Ascending aorta (tissue), 2 donors: ENCODE measurements around the gene SLC48A1. TPM values are rescaled to one million over a fixed set of nuclear protein-coding genes. Genes with fewer than 3 reads are reported as not detected.

Experiments used
- DNase-seq, 2 donors: peaks; one replicate each; pipeline ENCODE4 v3.0.0-alpha.2; 2019; ENCODE audit warnings: low spot score in 2 of 2
- H3K27ac ChIP-seq, 2 donors: fragments of 200-600 bp; sonication (generic); one replicate each; pipeline ENCODE4 v1.5.1; 2016 to 2017; ENCODE audit warnings: mild to moderate bottlenecking in 1 of 2
- H3K27me3 ChIP-seq: fragments of 200-600 bp; sonication (generic); one replicate; pipeline ENCODE4 v1.5.1; 2017
- H3K36me3 ChIP-seq, 2 donors: fragments of 200-600 bp; sonication (generic); one replicate each; pipeline ENCODE4 v1.5.1; 2016
- H3K4me1 ChIP-seq, 2 donors: fragments of 200-600 bp; sonication (generic); one replicate each; pipeline ENCODE4 v1.5.1; 2016 to 2017; ENCODE audit warnings: mild to moderate bottlenecking in 1 of 2
- H3K4me3 ChIP-seq, 2 donors: fragments of 200-600 bp; sonication (generic); one replicate each; pipeline ENCODE4 v1.5.1; 2016 to 2017; ENCODE audit warnings: mild to moderate bottlenecking in 1 of 2
- H3K9me3 ChIP-seq, 2 donors: fragments of 200-600 bp; sonication (generic); one replicate each; pipeline ENCODE4 v1.5.1; 2016
- CTCF ChIP-seq, 3 experiments: fragments of 200-600 bp in 2 of 3; fragments of 450-650 bp in 1 of 3; sonication (generic) in 2 of 3; IDR thresholded peaks; one replicate each; pipeline ENCODE4 v1.5.1; 2016 to 2019; ENCODE audit warnings: antibody characterized with exemption in 3 of 3, mild to moderate bottlenecking in 1 of 3, moderate library complexity in 1 of 3
- intact Hi-C: fragments of 100-400 bp; cut with DNase I; formaldehyde crosslinking; loops from one replicate; pipeline ENCODE4 v1.15.1; 2023
- total RNA-seq: library from RNA; depleted of rRNA; stranded (reverse); fragments of >200 nt; gene quantifications from one replicate; pipeline ENCODE4 v1.1.0, GENCODE V29; 2016

Gene SLC48A1
- total RNA-seq, 1 donor from 2014 or later = 144 TPM

- no peak for DNase-seq
- intact Hi-C loops = loop anchor here (10.0 kb wide), 1 partner anchor 732 kb away; no protein-coding TSS in a partner anchor
- H3K9me3 ChIP-seq = no peaks in the 10 kb centered on the region
- no peak for TF ChIP-seq CTCF (IDR thresholded peaks at IDR 0.05)
- peak overlapping the region; percentile 97 for H3K27ac ChIP-seq
- peak overlapping the region; percentile 88 to 89 for H3K4me3 ChIP-seq
- peaks cover 0 to 8% of the 10 kb centered on the region in 2 donors for H3K36me3 ChIP-seq
- H3K4me1 ChIP-seq = peaks cover 36 to 62% of the 10 kb centered on the region in 2 donors
- no peaks in the 10 kb centered on the region for H3K27me3 ChIP-seq
These were observed 43.6 kb downstream of the SLC48A1 start for GRCh38 chr12:47816403-47817271.

- no peaks in the 10 kb centered on the region for H3K27me3 ChIP-seq
- no peak for DNase-seq
- peak in 1 of 3 experiments; percentile 48 for TF ChIP-seq CTCF (IDR thresholded peaks at IDR 0.05)
- H3K36me3 ChIP-seq = peaks cover 0 to 8% of the 10 kb centered on the region in 2 donors
- H3K9me3 ChIP-seq = no peaks in the 10 kb centered on the region
- intact Hi-C loops = loop anchor here (10.0 kb wide), 1 partner anchor 733 kb away; no protein-coding TSS in a partner anchor
- peak overlapping the region; percentile 88 to 89 for H3K4me3 ChIP-seq
- H3K4me1 ChIP-seq = peaks cover 42 to 64% of the 10 kb centered on the region in 2 donors
- H3K27ac ChIP-seq = peak overlapping the region; percentile 97
These were observed 44.4 kb downstream of the SLC48A1 start for GRCh38 chr12:47817272-47818006.

GRCh38 chr12:47818007-47818376, 45.0 kb downstream of the SLC48A1 start:
- intact Hi-C loops = loop anchor here (10.0 kb wide), 1 partner anchor 733 kb away; no protein-coding TSS in a partner anchor
- Histone ChIP-seq H3K36me3 (peaks cover 0 to 8% of the 10 kb centered on the region in 2 donors), H3K4me3 (peak overlapping the region; percentile 88 to 89), H3K27ac (peak overlapping the region; percentile 97), H3K27me3 (no peaks in the 10 kb centered on the region), H3K4me1 (peaks cover 46 to 66% of the 10 kb centered on the region in 2 donors), H3K9me3 (no peaks in the 10 kb centered on the region)
- no peak for DNase-seq
- no peak for TF ChIP-seq CTCF (IDR thresholded peaks at IDR 0.05)

- no peaks in the 10 kb centered on the region for H3K27me3 ChIP-seq
- H3K27ac ChIP-seq = peak overlapping the region; percentile 97
- peak overlapping the region; percentile 88 to 89 for H3K4me3 ChIP-seq
- H3K36me3 ChIP-seq = peaks cover 0 to 8% of the 10 kb centered on the region in 2 donors
- DNase-seq = peak in 1 of 2 donors; percentile 76
- peaks cover 42 to 66% of the 10 kb centered on the region in 2 donors for H3K4me1 ChIP-seq
- no peak for TF ChIP-seq CTCF (IDR thresholded peaks at IDR 0.05)
- intact Hi-C loops = loop anchor here (10.0 kb wide), 1 partner anchor 734 kb away; no protein-coding TSS in a partner anchor
- no peaks in the 10 kb centered on the region for H3K9me3 ChIP-seq
These were observed 45.6 kb downstream of the SLC48A1 start for GRCh38 chr12:47818467-47819137.
